ENCODE data around the gene RNF10. TPM values are rescaled to one million over a fixed set of nuclear protein-coding genes. Genes with fewer than 3 reads are reported as not detected.

RNF10 gene
- total and polyA plus RNA-seq, 8 donors, result 124 to 656 (median 191) TPM

- no peak for DNase-seq
- no peaks in the 10 kb centered on the region for H3K36me3 ChIP-seq
- peaks cover 0 to 12% (median 0%) of the 10 kb centered on the region in 3 donors for H3K27me3 ChIP-seq
- WGBS, 5 donors, result 92 to 100% (median 96%) methylated on average over 1 of the region's 1 CpG
- H3K27ac ChIP-seq, result no peak overlapping the region
- TF ChIP-seq POLR2AphosphoS5 (IDR thresholded peaks at IDR 0.05) (no peak), EP300 (IDR thresholded peaks at IDR 0.05) (no peak), POLR2A (IDR thresholded peaks at IDR 0.05) (no peak), CTCF (IDR thresholded peaks at IDR 0.05) (no peak)
- H3K9me3 ChIP-seq, result no peaks in the 10 kb centered on the region
- H3K4me3 ChIP-seq, result no peak overlapping the region
- intact Hi-C loops (cut with DNase I; ENCODE audit: low total_unique reads), result loop anchor here (10.0 kb wide), 1 partner anchor 126 kb away; the partner anchor contains the start of gene UNC119B
- peaks cover 13 to 17% (median 15%) of the 10 kb centered on the region in 4 donors for H3K4me1 ChIP-seq
Measured at GRCh38 chr12:120588371-120588770, 54.2 kb downstream of the RNF10 start.

GRCh38 chr12:120588948-120589930 is 55.1 kb downstream of the RNF10 start:
- no peaks in the 10 kb centered on the region for H3K36me3 ChIP-seq
- no peak overlapping the region for H3K4me3 ChIP-seq
- WGBS, 5 donors, result 81 to 86% (median 83%) methylated on average over 16 to 17 of the region's 17 CpGs
- peaks cover 0 to 12% (median 0%) of the 10 kb centered on the region in 3 donors for H3K27me3 ChIP-seq
- intact Hi-C loops (cut with DNase I; ENCODE audit: low total_unique reads), result loop anchor here (10.0 kb wide), 1 partner anchor 126 kb away; the partner anchor contains the start of gene UNC119B
- no peaks in the 10 kb centered on the region for H3K9me3 ChIP-seq
- TF ChIP-seq POLR2A (IDR thresholded peaks at IDR 0.05) (no peak), EP300 (IDR thresholded peaks at IDR 0.05) (no peak), CTCF (IDR thresholded peaks at IDR 0.05) (no peak)
- no peak for DNase-seq
- peaks cover 6 to 8% (median 7%) of the 10 kb centered on the region in 4 donors for H3K4me1 ChIP-seq
- H3K27ac ChIP-seq, result no peak overlapping the region

DNA sequence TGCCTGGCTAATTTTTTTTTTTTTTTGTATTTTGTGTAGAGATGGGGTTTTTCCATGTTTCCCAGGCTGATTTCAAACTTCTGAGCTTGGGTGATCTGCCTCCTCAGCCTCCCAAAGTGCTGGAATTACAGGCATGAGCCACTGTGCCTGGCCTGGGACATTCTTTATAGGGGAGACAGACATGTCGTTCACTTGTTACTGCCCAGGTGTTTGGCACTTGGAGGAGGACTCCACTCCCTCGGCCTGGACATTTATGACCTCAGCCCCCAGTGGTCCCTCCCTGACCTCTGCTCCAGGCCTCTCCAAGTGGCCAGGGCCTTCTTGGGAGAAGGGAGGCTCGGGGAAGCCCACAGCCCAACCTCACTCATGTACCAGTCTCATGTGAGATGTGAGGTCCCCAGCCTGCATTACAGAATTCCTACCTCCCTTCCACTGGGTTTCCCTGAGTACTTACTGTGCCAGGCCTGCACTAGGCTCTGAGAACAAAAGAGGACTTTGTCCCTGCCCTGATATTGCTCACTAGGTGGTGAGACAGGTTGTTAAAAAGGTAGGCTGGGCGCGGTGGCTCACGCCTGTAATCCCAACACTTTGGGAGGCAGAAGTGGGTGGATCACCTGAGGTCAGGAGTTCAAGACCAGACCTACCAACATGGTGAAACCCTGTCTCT is 56.7 kb downstream of the RNF10 start:
- peak overlapping the region in 3 of 5 donors; percentile 3 to 57 (median 8) for H3K27ac ChIP-seq
- peak in 1 of 3 donors; percentile 35 for TF ChIP-seq POLR2AphosphoS5 (IDR thresholded peaks at IDR 0.05)
- no peak for TF ChIP-seq EP300 (IDR thresholded peaks at IDR 0.05)
- no peak for TF ChIP-seq CTCF (IDR thresholded peaks at IDR 0.05)
- H3K36me3 ChIP-seq, result no peaks in the 10 kb centered on the region
- no peaks in the 10 kb centered on the region for H3K9me3 ChIP-seq
- peak in 1 of 2 donors; percentile 58 for DNase-seq
- intact Hi-C loops (cut with DNase I; ENCODE audit: low total_unique reads), result no loop called here
- H3K4me3 ChIP-seq, result no peak overlapping the region
- no peaks in the 10 kb centered on the region for H3K4me1 ChIP-seq
- H3K27me3 ChIP-seq, result peaks cover 0 to 4% (median 0%) of the 10 kb centered on the region in 3 donors
- 56 to 65% (median 62%) methylated on average over 6 of the region's 6 CpGs for WGBS, 5 donors

All from stomach (tissue), 9 donors.